Activated T-cell treated with anti-CD3 and anti-CD28 coated beads, Interleukin-2, amount 50 U/mL, for 72 hours (primary cell): ENCODE measurements around the gene KRT2. TPM values are rescaled to one million over a fixed set of nuclear protein-coding genes. Genes with fewer than 3 reads are reported as not detected.

ENCODE experiments used
- ATAC-seq, 2 donors: fragments of 150-1000 bp; cut with Tn5 transposase; replicated peaks in 1 of 2; 2 replicates each; pipeline ENCODE4 v1.10.0; 2021; ENCODE audit warnings: moderate library complexity in 2 of 2, mild to moderate bottlenecking in 1 of 2
- DNase-seq, 2 donors: peaks; one replicate each; pipeline ENCODE4 v3.0.0; 2021 to 2022; ENCODE audit warnings: mixed read lengths in 1 of 2
- H3K27ac Mint-ChIP-seq: one replicate; pipeline ENCODE4 v1.8.0; 2022; ENCODE audit warnings: mild to moderate bottlenecking, moderate library complexity, mixed read lengths
- H3K27me3 Mint-ChIP-seq: one replicate; pipeline ENCODE4 v1.8.0; 2022; ENCODE audit warnings: low read depth, mixed read lengths
- H3K36me3 Mint-ChIP-seq, 2 donors: one replicate each; pipeline ENCODE4 v1.8.0; 2022; ENCODE audit warnings: mixed read lengths in 2 of 2, mild to moderate bottlenecking in 1 of 2; ENCODE audit not compliant: insufficient read depth in 2 of 2
- H3K4me1 Mint-ChIP-seq: one replicate; pipeline ENCODE4 v1.8.0; 2022; ENCODE audit warnings: low read depth, mixed read lengths
- H3K4me3 Mint-ChIP-seq, 2 donors: one replicate each; pipeline ENCODE4 v1.8.0; 2022; ENCODE audit warnings: mild to moderate bottlenecking in 2 of 2, mixed read lengths in 2 of 2, moderate library complexity in 2 of 2
- H3K9me3 Mint-ChIP-seq, 2 donors: one replicate each; pipeline ENCODE4 v1.8.0; 2022; ENCODE audit warnings: mixed read lengths in 2 of 2
- total RNA-seq, 2 donors: library from RNA; stranded (reverse); gene quantifications; one replicate each; pipeline ENCODE4 v1.2.3, GENCODE V29; 2022

KRT2 gene
- total RNA-seq, 2 donors from 2014 or later = not detected

GRCh38 chr12:52637299-52637698, 14.7 kb downstream of the KRT2 start:
- no peaks in the 10 kb centered on the region for H3K27me3 Mint-ChIP-seq
- DNase-seq = no peak
- no peak for ATAC-seq
- no peaks in the 10 kb centered on the region for H3K9me3 Mint-ChIP-seq
- H3K36me3 Mint-ChIP-seq = no peaks in the 10 kb centered on the region
- no peak overlapping the region for H3K4me3 Mint-ChIP-seq
- H3K4me1 Mint-ChIP-seq = peaks cover 31% of the 10 kb centered on the region
- H3K27ac Mint-ChIP-seq = no peak overlapping the region

GRCh38 chr12:52636592-52637258, 15.3 kb downstream of the KRT2 start:
- Mint-ChIP-seq H3K9me3 (no peaks in the 10 kb centered on the region), H3K36me3 (no peaks in the 10 kb centered on the region), H3K4me1 (peaks cover 31% of the 10 kb centered on the region), H3K27me3 (no peaks in the 10 kb centered on the region), H3K4me3 (no peak overlapping the region), H3K27ac (no peak overlapping the region)
- ATAC-seq = no peak
- no peak for DNase-seq

GRCh38 chr12:52636189-52636588, 15.8 kb downstream of the KRT2 start:
- H3K27ac Mint-ChIP-seq = no peak overlapping the region
- ATAC-seq = no peak
- DNase-seq = no peak
- H3K9me3 Mint-ChIP-seq = no peaks in the 10 kb centered on the region
- H3K4me1 Mint-ChIP-seq = peaks cover 26% of the 10 kb centered on the region
- H3K36me3 Mint-ChIP-seq = no peaks in the 10 kb centered on the region
- no peak overlapping the region for H3K4me3 Mint-ChIP-seq
- no peaks in the 10 kb centered on the region for H3K27me3 Mint-ChIP-seq

- no peaks in the 10 kb centered on the region for H3K9me3 Mint-ChIP-seq
- DNase-seq (no peak), ATAC-seq (no peak)
- no peak overlapping the region for H3K27ac Mint-ChIP-seq
- H3K36me3 Mint-ChIP-seq = no peaks in the 10 kb centered on the region
- peaks cover 41% of the 10 kb centered on the region for H3K4me1 Mint-ChIP-seq
- H3K4me3 Mint-ChIP-seq = no peak overlapping the region
- no peaks in the 10 kb centered on the region for H3K27me3 Mint-ChIP-seq
Measured at GRCh38 chr12:52634266-52635056, 17.6 kb downstream of the KRT2 start.

GRCh38 chr12:52633383-52633782, 18.6 kb downstream of the KRT2 start:
- Mint-ChIP-seq H3K4me3 (peak overlapping the region in 1 of 2 donors; percentile 47), H3K9me3 (no peaks in the 10 kb centered on the region), H3K27me3 (no peaks in the 10 kb centered on the region), H3K27ac (peak overlapping the region; percentile 9), H3K4me1 (peaks cover 44% of the 10 kb centered on the region), H3K36me3 (no peaks in the 10 kb centered on the region)
- peak; percentile 29 to 48 for ATAC-seq
- DNase-seq = no peak

GRCh38 chr12:52632656-52633055, 19.4 kb downstream of the KRT2 start:
- DNase-seq = no peak
- peaks cover 46% of the 10 kb centered on the region for H3K4me1 Mint-ChIP-seq
- ATAC-seq = no peak
- no peak overlapping the region for H3K27ac Mint-ChIP-seq
- H3K27me3 Mint-ChIP-seq = no peaks in the 10 kb centered on the region
- H3K9me3 Mint-ChIP-seq = no peaks in the 10 kb centered on the region
- H3K4me3 Mint-ChIP-seq = no peak overlapping the region
- H3K36me3 Mint-ChIP-seq = no peaks in the 10 kb centered on the region

GRCh38 chr12:52631676-52632459, 20.1 kb downstream of the KRT2 start:
- H3K4me3 Mint-ChIP-seq = no peak overlapping the region
- H3K27ac Mint-ChIP-seq = no peak overlapping the region
- H3K4me1 Mint-ChIP-seq = peaks cover 53% of the 10 kb centered on the region
- no peaks in the 10 kb centered on the region for H3K27me3 Mint-ChIP-seq
- DNase-seq = no peak
- no peaks in the 10 kb centered on the region for H3K36me3 Mint-ChIP-seq
- ATAC-seq = no peak
- no peaks in the 10 kb centered on the region for H3K9me3 Mint-ChIP-seq

GRCh38 chr12:52631264-52631663, 20.7 kb downstream of the KRT2 start:
- Mint-ChIP-seq H3K27me3 (no peaks in the 10 kb centered on the region), H3K27ac (peak overlapping the region; percentile 50), H3K9me3 (no peaks in the 10 kb centered on the region), H3K36me3 (no peaks in the 10 kb centered on the region), H3K4me1 (peaks cover 57% of the 10 kb centered on the region), H3K4me3 (peak overlapping the region in 1 of 2 donors; percentile 65)
- DNase-seq (no peak), ATAC-seq (no peak)

GRCh38 chr12:52630599-52631200, 21.3 kb downstream of the KRT2 start:
- no peaks in the 10 kb centered on the region for H3K36me3 Mint-ChIP-seq
- H3K27ac Mint-ChIP-seq = peak overlapping the region; percentile 50
- no peaks in the 10 kb centered on the region for H3K27me3 Mint-ChIP-seq
- peak overlapping the region; percentile 11 to 65 for H3K4me3 Mint-ChIP-seq
- peak in 1 of 2 donors; percentile 43 for ATAC-seq
- no peaks in the 10 kb centered on the region for H3K9me3 Mint-ChIP-seq
- peaks cover 57% of the 10 kb centered on the region for H3K4me1 Mint-ChIP-seq
- no peak for DNase-seq

GRCh38 chr12:52630008-52630500, 22.0 kb downstream of the KRT2 start:
- ATAC-seq (no peak), DNase-seq (no peak)
- Mint-ChIP-seq H3K9me3 (no peaks in the 10 kb centered on the region), H3K4me1 (peaks cover 57% of the 10 kb centered on the region), H3K27ac (peak overlapping the region; percentile 56), H3K36me3 (no peaks in the 10 kb centered on the region), H3K27me3 (no peaks in the 10 kb centered on the region), H3K4me3 (peak overlapping the region in 1 of 2 donors; percentile 65)

GRCh38 chr12:52629281-52630007, 22.6 kb downstream of the KRT2 start:
- H3K27me3 Mint-ChIP-seq = no peaks in the 10 kb centered on the region
- H3K27ac Mint-ChIP-seq = peak overlapping the region; percentile 56
- ATAC-seq (peak in 1 of 2 donors; percentile 20), DNase-seq (no peak)
- no peaks in the 10 kb centered on the region for H3K36me3 Mint-ChIP-seq
- no peaks in the 10 kb centered on the region for H3K9me3 Mint-ChIP-seq
- H3K4me1 Mint-ChIP-seq = peaks cover 57% of the 10 kb centered on the region
- peak overlapping the region in 1 of 2 donors; percentile 65 for H3K4me3 Mint-ChIP-seq

GRCh38 chr12:52628841-52629240, 23.2 kb downstream of the KRT2 start:
- Mint-ChIP-seq H3K9me3 (no peaks in the 10 kb centered on the region), H3K36me3 (no peaks in the 10 kb centered on the region), H3K27me3 (no peaks in the 10 kb centered on the region), H3K4me1 (peaks cover 52% of the 10 kb centered on the region), H3K4me3 (peak overlapping the region in 1 of 2 donors; percentile 58), H3K27ac (peak overlapping the region; percentile 19)
- DNase-seq (no peak), ATAC-seq (no peak)
